A549 (cell line): Measurements from ENCODE around the gene APOBEC3A. TPM values are rescaled to one million over a fixed set of nuclear protein-coding genes. Genes with fewer than 3 reads are reported as not detected.
"Not testable (repeated sequence)": the region's sequence is repeated elsewhere in the genome, so short reads cannot be mapped to it uniquely, and the experiment has no call there.

Experiments used
- ATAC-seq, 2 experiments: fragments of 200-7000 bp in 1 of 2; fragments of >200 bp in 1 of 2; cut with Nextera tagmentation in 1 of 2; cut with Tn5 transposase in 1 of 2; 3 replicates each; pipeline versions ENCODE4 v1.8.0 to v1.9.1; 2018 to 2020; ENCODE audit warnings: mild to moderate bottlenecking in 1 of 2, moderate library complexity in 1 of 2
- CTCF ChIA-PET: fragments of 300-600 bp; sonication (Branson Sonifier 250); formaldehyde crosslinking; extraction: SDS; loops from one replicate; lab custom pipeline; 2021; ENCODE audit warnings: antibody characterized with exemption, inconsistent platforms; lab: Yijun Ruan, JAX
- POLR2A ChIA-PET: fragments of 350-600 bp; formaldehyde crosslinking; extraction: SDS; loops from one replicate; lab custom pipeline; 2021; ENCODE audit warnings: antibody characterized with exemption, inconsistent platforms; lab: Yijun Ruan, JAX
- DNase-seq, 2 experiments: peaks; one replicate each; pipeline versions ENCODE4 v3.0.0 to v3.0.0-alpha.2; 2011 to 2016; ENCODE audit warnings: low read depth in 1 of 2, low spot score in 1 of 2
- FAIRE-seq: peaks from 2 replicates; lab custom pipeline; 2011; peaks lifted over from hg19 to GRCh38; lab: Jason Lieb, UNC
- H3K27ac ChIP-seq, 2 experiments: fragments of >200 bp; sonication (Bioruptor Twin); formaldehyde crosslinking; 3 replicates each; pipeline ENCODE4 v1.5.1; 2016 to 2017
- H3K4me1 ChIP-seq: fragments of >200 bp; sonication (Bioruptor Twin); formaldehyde crosslinking; 3 replicates; pipeline ENCODE4 v1.6.1; 2016
- H3K4me2 ChIP-seq: fragments of >200 bp; sonication (Bioruptor Twin); formaldehyde crosslinking; 3 replicates; pipeline ENCODE4 v1.6.1; 2016
- H3K4me3 ChIP-seq: fragments of >200 bp; sonication (Bioruptor Twin); formaldehyde crosslinking; 3 replicates; pipeline ENCODE4 v1.5.1; 2016
- H3K9me3 ChIP-seq: fragments of >200 bp; sonication (Bioruptor Twin); formaldehyde crosslinking; 3 replicates; pipeline ENCODE4 v1.6.1; 2016
- CBX2 ChIP-seq: fragments of 200-600 bp; sonication (generic); IDR thresholded peaks from 2 replicates; pipeline ENCODE4 v1.6.1; 2016; ENCODE audit warnings: low read depth, mild to moderate bottlenecking, borderline replicate concordance
- CEBPB ChIP-seq, 2 experiments: fragments of >200 bp in 1 of 2; sonication (Bioruptor Twin) in 1 of 2; formaldehyde crosslinking in 1 of 2; IDR thresholded peaks; 2 replicates each; pipeline ENCODE4 v1.6.1; 2012 to 2016
- CTCF ChIP-seq: fragments of >200 bp; sonication (Bioruptor Twin); formaldehyde crosslinking; IDR thresholded peaks from 3 replicates; pipeline ENCODE4 v1.5.1; 2016
- E2F6 ChIP-seq: IDR thresholded peaks from 2 replicates; pipeline ENCODE4 v1.6.1; 2012; ENCODE audit warnings: low read depth, borderline replicate concordance
- HDAC2 ChIP-seq: fragments of 200-600 bp; sonication (generic); IDR thresholded peaks from 2 replicates; pipeline ENCODE4 v1.6.1; 2016
- HOXA7 ChIP-seq: fragments of 250-450 bp; sonication (Bioruptor Pico); IDR thresholded peaks from 2 replicates; pipeline ENCODE4 v1.5.0; 2020; ENCODE audit warnings: mild to moderate bottlenecking, moderate library complexity
- HOXB5 ChIP-seq: fragments of 250-450 bp; sonication (Bioruptor Pico); IDR thresholded peaks from 2 replicates; pipeline ENCODE4 v1.5.0; 2020; ENCODE audit warnings: mild to moderate bottlenecking, moderate library complexity
- JUNB ChIP-seq: fragments of >200 bp; sonication (Bioruptor Twin); formaldehyde crosslinking; IDR thresholded peaks from 2 replicates; pipeline ENCODE4 v1.6.1; 2016
- KDM5A ChIP-seq: fragments of 200-600 bp; sonication (generic); IDR thresholded peaks from 2 replicates; pipeline ENCODE4 v1.6.1; 2016; ENCODE audit warnings: antibody characterized with exemption, mild to moderate bottlenecking
- MAX ChIP-seq: IDR thresholded peaks from 2 replicates; pipeline ENCODE4 v1.6.1; 2012
- PBX3 ChIP-seq: IDR thresholded peaks from 2 replicates; pipeline ENCODE4 v1.6.1; 2012
- WGBS: methylation state at CpG from one replicate; pipeline ENCODE4 v1.1.6; 2017; ENCODE audit errors: missing lambda C conversion rate; 5-methylcytosine and 5-hydroxymethylcytosine counted together
- polyA plus RNA-seq, 4 experiments: library from polyadenylated mRNA; depleted of rRNA in 3 of 4; stranded (reverse); fragments of >200 nt; fragmentation: RNase III in 1 of 4; extraction: RNeasy Plus Mini Kit Qiagen cat#74134 plus additional on column Dnase treatment in 1 of 4; gene quantifications; 2 replicates in 3 of 4; 3 replicates in 1 of 4; pipeline ENCODE4 v1.2.3, GENCODE V29; 2011 to 2017
- TF ChIP-seq, protein P1 (sequence below): fragments of 150-350 bp; IDR thresholded peaks from 2 replicates; pipeline ENCODE4 v1.6.1; 2014; ENCODE audit warnings: low read depth, mild to moderate bottlenecking, low read length

Gene APOBEC3A
- polyA plus RNA-seq, 2 of the 4 experiments (the other 2 are of a cell fraction), result not detected

- CTCF ChIA-PET, result interaction anchor here (0.8 to 1.4 kb wide), 3 partner anchors 56 to 238 kb away, joined by 3 to 5 read pairs (median 3); no protein-coding TSS in a partner anchor
- H3K9me3 ChIP-seq, result no peaks in the 10 kb centered on the region
- 90% methylated on average over 5 of the region's 5 CpGs for WGBS
- peaks cover 3% of the 10 kb centered on the region; the same call in 1 of the 3 replicates for H3K4me1 ChIP-seq
- no peak for TF ChIP-seq HDAC2
- no peak for TF ChIP-seq CTCF
- TF ChIP-seq MAX, result no peak
- no peak for TF ChIP-seq CEBPB (IDR thresholded peaks at IDR 0.05)
- TF ChIP-seq JUNB, result no peak
- no peak for TF ChIP-seq HOXB5 (CRISPR knock-in tag)
- TF ChIP-seq, protein P1, sequence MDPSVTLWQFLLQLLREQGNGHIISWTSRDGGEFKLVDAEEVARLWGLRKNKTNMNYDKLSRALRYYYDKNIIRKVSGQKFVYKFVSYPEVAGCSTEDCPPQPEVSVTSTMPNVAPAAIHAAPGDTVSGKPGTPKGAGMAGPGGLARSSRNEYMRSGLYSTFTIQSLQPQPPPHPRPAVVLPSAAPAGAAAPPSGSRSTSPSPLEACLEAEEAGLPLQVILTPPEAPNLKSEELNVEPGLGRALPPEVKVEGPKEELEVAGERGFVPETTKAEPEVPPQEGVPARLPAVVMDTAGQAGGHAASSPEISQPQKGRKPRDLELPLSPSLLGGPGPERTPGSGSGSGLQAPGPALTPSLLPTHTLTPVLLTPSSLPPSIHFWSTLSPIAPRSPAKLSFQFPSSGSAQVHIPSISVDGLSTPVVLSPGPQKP, result no peak
- no peak for TF ChIP-seq E2F6
- POLR2A ChIA-PET, result no interaction called here
- ATAC-seq (no peak), FAIRE-seq (no peak), DNase-seq (no peak)
- H3K4me2 ChIP-seq, result no peak overlapping the region
- H3K4me3 ChIP-seq, result no peak overlapping the region
- H3K27ac ChIP-seq, result no peak overlapping the region
Observed at GRCh38 chr22:39007177-39007576, 49.8 kb downstream of the APOBEC3A start.

GRCh38 chr22:39008271-39008850, 51.0 kb downstream of the APOBEC3A start:
- H3K4me1 ChIP-seq, H3K4me3 ChIP-seq, H3K27ac ChIP-seq, FAIRE-seq, H3K4me2 ChIP-seq, POLR2A ChIA-PET, DNase-seq, ATAC-seq, H3K9me3 ChIP-seq: not testable (repeated sequence)
- CTCF ChIA-PET, result interaction anchor here (0.7 kb wide), 1 partner anchor 105 kb away, joined by 3 read pairs; no protein-coding TSS in a partner anchor
- WGBS, result 79% methylated on average over 8 of the region's 8 CpGs

GRCh38 chr22:39010946-39011345, 53.5 kb downstream of the APOBEC3A start:
- POLR2A ChIA-PET, result no interaction called here
- no peak for DNase-seq
- Histone ChIP-seq H3K9me3 (no peaks in the 10 kb centered on the region), H3K4me2 (no peak overlapping the region), H3K27ac (no peak overlapping the region)
- no peak for ATAC-seq
- CTCF ChIA-PET, result no interaction called here
- TF ChIP-seq HOXA7 (CRISPR knock-in tag), result no peak
- no peak for TF ChIP-seq KDM5A
- TF ChIP-seq CBX2, result no peak
- TF ChIP-seq PBX3, result no peak
- no peak for TF ChIP-seq CTCF
- TF ChIP-seq, all 56 proteins: peak for 0
- FAIRE-seq, result no peak
- 82% methylated on average over 15 of the region's 15 CpGs for whole genome bisulfite sequencing
- no peak overlapping the region for H3K4me3 ChIP-seq
- H3K4me1 ChIP-seq, result peaks cover 13% of the 10 kb centered on the region

Other genes with a start within 250 kb of the APOBEC3A start
- 12.6 and 18.4 TPM in 2 replicates for gene SUN2, start 201.6 kb upstream of the APOBEC3A start, polyA plus RNA-seq (2011; rRNA removed)
- gene SUN2, start 201.6 kb upstream of the APOBEC3A start, polyA plus RNA-seq (2017; fragmentation: RNase III; extraction: RNeasy Plus Mini Kit Qiagen cat#74134 plus additional on column Dnase treatment), result 21.7 to 26.4 TPM (median 24.0 TPM) in 3 replicates
- gene DNAL4, start 163.5 kb upstream of the APOBEC3A start, polyA plus RNA-seq (2011; rRNA removed), result 9.8 and 9.9 TPM in 2 replicates
- gene DNAL4, start 163.5 kb upstream of the APOBEC3A start, polyA plus RNA-seq (2017; fragmentation: RNase III; extraction: RNeasy Plus Mini Kit Qiagen cat#74134 plus additional on column Dnase treatment), result 7.0 to 7.7 TPM (median 7.6 TPM) in 3 replicates
- 3.3 and 6.6 TPM in 2 replicates for gene NPTXR, start 113.6 kb upstream of the APOBEC3A start, polyA plus RNA-seq (2011; rRNA removed)
- 9.7 to 15.3 TPM (median 14.8 TPM) in 3 replicates for gene NPTXR, start 113.6 kb upstream of the APOBEC3A start, polyA plus RNA-seq (2017; fragmentation: RNase III; extraction: RNeasy Plus Mini Kit Qiagen cat#74134 plus additional on column Dnase treatment)
- gene CBX6, start 85.4 kb upstream of the APOBEC3A start, polyA plus RNA-seq (2011; rRNA removed), result 9.8 and 10.4 TPM in 2 replicates
- 22.1 to 24.0 TPM (median 22.4 TPM) in 3 replicates for gene CBX6, start 85.4 kb upstream of the APOBEC3A start, polyA plus RNA-seq (2017; fragmentation: RNase III; extraction: RNeasy Plus Mini Kit Qiagen cat#74134 plus additional on column Dnase treatment)
- gene APOBEC3B, start 24.7 kb downstream of the APOBEC3A start, polyA plus RNA-seq (2011; rRNA removed), result 14.7 and 16.7 TPM in 2 replicates
- gene APOBEC3B, start 24.7 kb downstream of the APOBEC3A start, polyA plus RNA-seq (2017; fragmentation: RNase III; extraction: RNeasy Plus Mini Kit Qiagen cat#74134 plus additional on column Dnase treatment), result 17.9 to 19.6 TPM (median 19.1 TPM) in 3 replicates
- 15.1 and 22.2 TPM in 2 replicates for gene APOBEC3C, start 56.6 kb downstream of the APOBEC3A start, polyA plus RNA-seq (2011; rRNA removed)
- gene APOBEC3C, start 56.6 kb downstream of the APOBEC3A start, polyA plus RNA-seq (2017; fragmentation: RNase III; extraction: RNeasy Plus Mini Kit Qiagen cat#74134 plus additional on column Dnase treatment), result 29.3 to 31.7 TPM (median 31.1 TPM) in 3 replicates
- 0.66 and 0.67 TPM in 2 replicates for gene APOBEC3D, start 63.5 kb downstream of the APOBEC3A start, polyA plus RNA-seq (2011; rRNA removed)
- 0.29 to 0.33 TPM (median 0.30 TPM) in 3 replicates for gene APOBEC3D, start 63.5 kb downstream of the APOBEC3A start, polyA plus RNA-seq (2017; fragmentation: RNase III; extraction: RNeasy Plus Mini Kit Qiagen cat#74134 plus additional on column Dnase treatment)
- 2.9 and 4.0 TPM in 2 replicates for gene APOBEC3F, start 83.3 kb downstream of the APOBEC3A start, polyA plus RNA-seq (2011; rRNA removed)
- gene APOBEC3F, start 83.3 kb downstream of the APOBEC3A start, polyA plus RNA-seq (2017; fragmentation: RNase III; extraction: RNeasy Plus Mini Kit Qiagen cat#74134 plus additional on column Dnase treatment), result 3.3 to 4.3 TPM (median 4.3 TPM) in 3 replicates
- gene APOBEC3G, start 119.7 kb downstream of the APOBEC3A start, polyA plus RNA-seq (2011; rRNA removed), result not detected in 2 replicates
- gene APOBEC3G, start 119.7 kb downstream of the APOBEC3A start, polyA plus RNA-seq (2017; fragmentation: RNase III; extraction: RNeasy Plus Mini Kit Qiagen cat#74134 plus additional on column Dnase treatment), result 0.16 TPM in 1 of 3 replicates, not detected in the others
- 0.43 and 0.48 TPM in 2 replicates for gene APOBEC3H, start 139.6 kb downstream of the APOBEC3A start, polyA plus RNA-seq (2011; rRNA removed)
- 0.39 to 0.45 TPM in 2 of 3 replicates, not detected in the other for gene APOBEC3H, start 139.6 kb downstream of the APOBEC3A start, polyA plus RNA-seq (2017; fragmentation: RNase III; extraction: RNeasy Plus Mini Kit Qiagen cat#74134 plus additional on column Dnase treatment)
- gene CBX7, start 195.1 kb downstream of the APOBEC3A start, polyA plus RNA-seq (2011; rRNA removed), result 0.79 and 1.3 TPM in 2 replicates
- gene CBX7, start 195.1 kb downstream of the APOBEC3A start, polyA plus RNA-seq (2017; fragmentation: RNase III; extraction: RNeasy Plus Mini Kit Qiagen cat#74134 plus additional on column Dnase treatment), result 2.0 to 2.5 TPM (median 2.3 TPM) in 3 replicates